Heart right ventricle (tissue), 16 donors: ENCODE results near the gene MBNL1. TPM values are rescaled to one million over a fixed set of nuclear protein-coding genes. Genes with fewer than 3 reads are reported as not detected.
"Not testable (repeated sequence)": the region's sequence is repeated elsewhere in the genome, so short reads cannot be mapped to it uniquely, and the experiment has no call there.

Experiments
- ATAC-seq, 8 donors: fragments of 200-7000 bp; cut with Tn5 transposase; one replicate each; pipeline ENCODE4 v1.9.1; 2020; ENCODE audit warnings: mild to moderate bottlenecking in 8 of 8, moderate library complexity in 8 of 8, moderate number of reproducible peaks in 1 of 8
- DNase-seq, 2 donors: peaks; one replicate each; pipeline ENCODE4 v3.0.0-alpha.2; 2020
- H3K27ac ChIP-seq, 10 donors: fragments of 200-600 bp; sonication (generic) in 2 of 10; one replicate each; pipeline versions ENCODE4 v1.5.0 to v1.8.0; 2020 to 2022; ENCODE audit warnings: mild to moderate bottlenecking in 3 of 10
- H3K27me3 ChIP-seq, 7 donors: fragments of 200-600 bp; one replicate each; pipeline ENCODE4 v1.8.0; 2021 to 2022; ENCODE audit warnings: mild to moderate bottlenecking in 2 of 7
- H3K36me3 ChIP-seq, 9 donors: fragments of 200-600 bp; sonication (generic) in 1 of 9; one replicate each; pipeline versions ENCODE4 v1.5.0 to v1.8.0; 2020 to 2022; ENCODE audit warnings: mild to moderate bottlenecking in 2 of 9
- H3K4me1 ChIP-seq, 9 donors: fragments of 200-600 bp; sonication (generic) in 1 of 9; one replicate each; pipeline versions ENCODE4 v1.5.0 to v1.8.0; 2020 to 2022; ENCODE audit warnings: mild to moderate bottlenecking in 4 of 9
- H3K4me3 ChIP-seq, 10 donors: fragments of 200-600 bp; sonication (generic) in 2 of 10; one replicate each; pipeline versions ENCODE4 v1.5.0 to v1.8.0; 2020 to 2022; ENCODE audit warnings: mild to moderate bottlenecking in 7 of 10, moderate library complexity in 2 of 10
- H3K9me3 ChIP-seq, 11 donors: fragments of 200-600 bp in 10 of 11; sonication (generic) in 2 of 11; one replicate each; pipeline versions ENCODE4 v1.5.0 to v1.8.0; 2013 to 2022; ENCODE audit warnings: mild to moderate bottlenecking in 2 of 11, control low read depth in 1 of 11, moderate library complexity in 1 of 11
- CTCF ChIP-seq, 9 donors: fragments of 200-600 bp; sonication (generic) in 2 of 9; IDR thresholded peaks; one replicate each; pipeline versions ENCODE4 v1.5.0 to v1.8.0; 2021 to 2022; ENCODE audit warnings: antibody characterized with exemption in 9 of 9, mild to moderate bottlenecking in 5 of 9, moderate library complexity in 1 of 9
- WGBS, 2 donors: extraction: QIAGEN DNeasy Blood & Tissue Kit; methylation state at CpG; one replicate each; pipeline ENCODE4 v1.1.7; 2013; ENCODE audit warnings: inconsistent platforms in 1 of 2; 5-methylcytosine and 5-hydroxymethylcytosine counted together
- intact Hi-C, 10 donors: fragments of 100-400 bp; cut with DNase I; formaldehyde crosslinking; loops; one replicate each; pipeline versions ENCODE4 v1.11.1 to v1.14.2; 2022
- polyA plus RNA-seq, 2 donors: library from polyadenylated mRNA; stranded (reverse); fragments of 200-250 nt; gene quantifications; one replicate each; pipeline ENCODE4 v1.2.3, GENCODE V29; 2013
- total RNA-seq, 10 donors: library from RNA; stranded (reverse); fragmentation: NEBNext Ultra II Directional in 3 of 10; extraction: Animal tissue kit (Norgen Biotek cat#: 25700) in 3 of 10; gene quantifications; one replicate each; pipeline versions ENCODE4 v1.2.1 to v1.2.4, GENCODE V29; 2021 to 2023
- donor health status: Arrhythmogenic right ventricular cardiomyopathy.
- donor health status: ischemic (EF 13 %, LVEDD 7.1; RV severe dilation, severe dysfunction).
- donor health status: healthy with polysubstance abuse.
- donor health status: DM: no; HTN: yes; CAD: no.
- donor health status: DM: no; HTN: no; CAD: no.
- donor health status: ischemic (EF 25% LVEDD 6.9; RV normal size, moderate dysfunction).
- donor health status: ischemic (EF 25% LVEDD 5.7; RV mildly dilated, moderate dysfunction).
- donor health status: healthy.
- donor health status: DM: yes; HTN: yes; CAD: no.
- donor health status: Ischemic cardiomyopathy.
- donor health status: ischemic (EF 35%, LVEDD 5.7; RV mildly dilated, moderate dysfunction).
- donor health status: nonischemic (EF 11% LVEDD 7.7; RV severe dilation, severe dysfunction).
- donor health status: DM: yes; HTN: yes; CAD: no.
- donor health status: PGD.
- donor health status: ischemic (EF 29% LVEDD 5.4; RV normal size, mild dysfunction).
- donor health status: nonischemic (EF 23%, LVEDD 6.1; RV moderate dilation, normal function).

MBNL1 gene
- total and polyA plus RNA-seq, 12 donors = 33.1 to 236 (median 189) TPM

- 81 to 87% methylated on average over 5 of the region's 5 CpGs for WGBS, 2 donors
- peak in 1 of 8 donors; percentile 27 for ATAC-seq
- H3K27ac ChIP-seq = no peak overlapping the region
- H3K27me3 ChIP-seq = no peaks in the 10 kb centered on the region
- no peak for TF ChIP-seq CTCF (IDR thresholded peaks at IDR 0.05)
- DNase-seq = no peak
- H3K4me1 ChIP-seq = peaks cover 0 to 97% (median 73%) of the 10 kb centered on the region in 9 donors
- intact Hi-C loops = no loop called here
- peaks cover 0 to 6% (median 0%) of the 10 kb centered on the region in 11 donors for H3K9me3 ChIP-seq
- peaks cover 0 to 3% (median 0%) of the 10 kb centered on the region in 9 donors for H3K36me3 ChIP-seq
- H3K4me3 ChIP-seq = no peak overlapping the region
These were observed 93.4 kb downstream of the MBNL1 start for GRCh38 chr3:152362086-152362485.

DNA sequence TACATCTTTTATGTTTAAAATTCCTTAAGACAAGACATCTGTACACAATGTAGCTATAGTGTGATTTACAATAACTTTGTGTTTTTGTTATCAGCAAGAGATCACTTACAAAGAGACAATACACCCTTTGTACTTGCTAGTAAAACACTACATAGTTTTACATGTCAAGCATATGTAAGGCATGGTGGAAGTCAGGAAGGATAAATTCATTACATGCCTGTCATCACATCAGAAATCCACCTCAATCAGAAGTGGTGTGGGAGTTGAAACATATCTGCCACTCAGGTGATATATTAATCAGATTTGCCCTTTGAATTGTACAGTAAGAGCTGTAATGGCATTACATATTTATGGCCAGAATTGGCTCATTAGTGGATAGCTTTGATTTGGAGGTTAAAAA lies 95.5 kb downstream of the MBNL1 start:
- Histone ChIP-seq H3K4me3 (no peak overlapping the region), H3K9me3 (peaks cover 0 to 18% (median 4%) of the 10 kb centered on the region in 11 donors), H3K27ac (peak overlapping the region in 1 of 10 donors; percentile 24), H3K36me3 (no peaks in the 10 kb centered on the region), H3K27me3 (no peaks in the 10 kb centered on the region), H3K4me1 (peaks cover 0 to 87% (median 63%) of the 10 kb centered on the region in 9 donors)
- intact Hi-C loops = no loop called here
- no peak for DNase-seq
- ATAC-seq = no peak
- no peak for TF ChIP-seq CTCF (IDR thresholded peaks at IDR 0.05)

- Histone ChIP-seq H3K9me3 (peaks cover 0 to 18% (median 4%) of the 10 kb centered on the region in 11 donors), H3K27me3 (no peaks in the 10 kb centered on the region), H3K27ac (peak overlapping the region in 3 of 10 donors; percentile 3 to 24 (median 3)), H3K4me3 (no peak overlapping the region), H3K36me3 (no peaks in the 10 kb centered on the region), H3K4me1 (peaks cover 0 to 87% (median 64%) of the 10 kb centered on the region in 9 donors)
- no peak for ATAC-seq
- DNase-seq = no peak
- intact Hi-C loops = no loop called here
- 43% methylated on average over 2 of the region's 2 CpGs for WGBS, 2 donors
- no peak for TF ChIP-seq CTCF (IDR thresholded peaks at IDR 0.05)
These were observed 96.4 kb downstream of the MBNL1 start for GRCh38 chr3:152365126-152365525.

DNA sequence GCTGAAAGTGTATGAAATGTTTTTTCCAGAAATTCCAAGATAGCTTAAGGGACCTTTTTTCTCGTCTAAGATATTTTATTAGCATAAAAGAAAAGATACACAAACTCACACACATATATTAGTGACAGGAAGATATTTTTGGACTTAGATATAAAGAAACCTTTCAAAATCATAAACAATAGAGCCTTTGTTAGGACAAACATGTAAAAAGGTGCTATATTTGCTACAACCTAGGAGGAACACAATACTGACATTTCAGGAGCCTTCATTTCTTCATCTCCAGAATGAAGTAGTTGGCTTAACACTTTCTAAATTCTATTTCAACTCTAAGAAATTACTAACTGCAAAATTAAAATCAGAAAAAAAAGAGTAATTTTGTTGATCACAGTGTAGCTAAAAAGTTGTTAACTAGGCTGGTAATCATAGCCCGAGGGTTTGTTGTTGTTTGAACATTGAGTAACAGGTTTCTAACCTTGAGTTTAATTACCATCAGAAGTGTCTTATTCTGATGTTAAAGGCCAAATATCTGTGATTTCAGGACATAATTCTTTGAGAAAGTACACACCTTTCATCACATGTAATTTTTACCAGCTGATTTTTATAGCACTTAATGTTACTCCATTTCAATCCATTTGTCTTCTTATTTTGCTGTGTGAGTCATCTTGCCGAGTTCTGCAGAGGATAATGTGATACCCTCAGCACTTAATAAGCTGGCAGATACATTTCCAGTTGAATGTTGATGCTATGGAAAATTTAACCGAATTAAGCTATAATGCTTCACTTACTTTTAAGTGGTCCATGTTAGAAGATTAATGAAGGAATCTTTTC lies 97.3 kb downstream of the MBNL1 start:
- peaks cover 0 to 87% (median 66%) of the 10 kb centered on the region in 9 donors for H3K4me1 ChIP-seq
- 58 to 60% methylated on average over 4 of the region's 4 CpGs for WGBS, 2 donors
- intact Hi-C loops = no loop called here
- no peak for TF ChIP-seq CTCF (IDR thresholded peaks at IDR 0.05)
- ATAC-seq (peak in 5 of 8 donors; percentile 38 to 48 (median 40)), DNase-seq (no peak)
- H3K4me3 ChIP-seq = no peak overlapping the region
- no peaks in the 10 kb centered on the region for H3K27me3 ChIP-seq
- H3K9me3 ChIP-seq = peaks cover 0 to 18% (median 4%) of the 10 kb centered on the region in 11 donors
- peak overlapping the region in 4 of 10 donors; percentile 3 to 37 (median 18) for H3K27ac ChIP-seq
- H3K36me3 ChIP-seq = no peaks in the 10 kb centered on the region

DNA sequence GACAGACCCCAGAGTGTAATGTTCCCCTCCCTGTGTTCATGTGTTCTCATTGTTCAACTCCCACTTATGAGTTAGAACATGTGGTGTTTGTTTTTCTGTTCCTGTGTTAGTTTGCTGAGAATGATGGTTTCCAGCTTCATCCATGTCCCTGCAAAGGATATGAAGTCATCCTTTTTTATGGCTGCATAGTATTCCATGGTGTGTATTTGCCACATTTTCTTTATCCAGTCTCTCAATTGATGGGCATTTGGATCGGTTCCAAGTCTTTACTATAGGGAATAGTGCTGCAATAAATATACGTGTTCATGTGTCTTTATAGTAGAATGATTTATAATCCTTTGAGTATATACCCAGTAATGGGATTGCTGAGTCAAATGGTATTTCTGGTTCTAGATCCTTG lies 98.5 kb downstream of the MBNL1 start:
- WGBS, 2 donors = 84 to 94% methylated on average over 2 of the region's 2 CpGs
- H3K27ac ChIP-seq, intact Hi-C loops, ATAC-seq, H3K27me3 ChIP-seq, H3K4me3 ChIP-seq, DNase-seq, H3K36me3 ChIP-seq: not testable (repeated sequence)
- peaks cover 0 to 21% (median 4%) of the 10 kb centered on the region in 11 donors for H3K9me3 ChIP-seq
- H3K4me1 ChIP-seq = peaks cover 0 to 82% (median 60%) of the 10 kb centered on the region in 9 donors

- ATAC-seq, H3K27me3 ChIP-seq, DNase-seq, H3K4me3 ChIP-seq, intact Hi-C loops, H3K36me3 ChIP-seq, H3K27ac ChIP-seq: not testable (repeated sequence)
- peaks cover 0 to 19% (median 0%) of the 10 kb centered on the region in 11 donors for H3K9me3 ChIP-seq
- 96 to 97% methylated on average over 6 of the region's 6 CpGs for WGBS, 2 donors
- peaks cover 0 to 81% (median 67%) of the 10 kb centered on the region in 9 donors for H3K4me1 ChIP-seq
These were observed 103.9 kb downstream of the MBNL1 start for GRCh38 chr3:152372633-152373032.
